HCT116 (cell line): Measurements from ENCODE around the gene PTOV1. TPM values are rescaled to one million over a fixed set of nuclear protein-coding genes. Genes with fewer than 3 reads are reported as not detected.

ENCODE experiments used
- ATAC-seq: fragments of 200-7000 bp; cut with Tn5 transposase; 2 replicates; pipeline ENCODE4 v1.9.1; 2020; ENCODE audit warnings: mild to moderate bottlenecking, moderate library complexity
- BruUV-seq: library from RNA; stranded (reverse); fragments of 400-500 nt; replicated peaks from 2 replicates; lab custom pipeline; 2021; lab: Mats Ljungman, UMichigan
- CTCF ChIA-PET: fragments of 300-600 bp; sonication (Branson Sonifier 250); formaldehyde crosslinking; loops from one replicate; lab custom pipeline; 2021; ENCODE audit warnings: antibody characterized with exemption; lab: Charles Lee
- POLR2A ChIA-PET: fragments of 300-600, 350-600 bp; sonication (Branson Sonifier 250); formaldehyde crosslinking; loops from one replicate; lab custom pipeline; 2021; ENCODE audit warnings: antibody characterized with exemption; lab: Charles Lee
- RAD21 ChIA-PET, 2 experiments: fragments of 300-600 bp; sonication (Branson Sonifier 250); formaldehyde crosslinking; loops; one replicate each; lab custom pipeline; 2023; ENCODE audit warnings: low total read pairs in 2 of 2; ENCODE audit not compliant: uncharacterized antibody in 2 of 2, unreplicated experiment in 2 of 2, low non-redundant PET in 1 of 2; lab: Charles Lee
- DNase-seq: peaks from one replicate; pipeline ENCODE4 v3.0.0-alpha.2; 2010; ENCODE audit warnings: low read depth, low spot score
- H2AFZ ChIP-seq: fragments of 200-600 bp; shearing (Covaris generic), sonication (generic); 2 replicates; pipeline ENCODE4 v1.6.1; 2017; ENCODE audit warnings: low read depth, mixed run types, mixed read lengths, antibody characterized with exemption, low read length; ENCODE audit not compliant: poor library complexity, severe bottlenecking
- H3K27ac ChIP-seq: 2 replicates; pipeline ENCODE4 v1.5.1; 2012; ENCODE audit warnings: low read depth, low read length
- H3K27me3 ChIP-seq: fragments of 200-600 bp; sonication (generic); 2 replicates; pipeline ENCODE4 v1.6.1; 2016; ENCODE audit warnings: mixed run types, low read length, mixed read lengths; ENCODE audit not compliant: insufficient read depth
- H3K36me3 ChIP-seq, 2 experiments: fragments of 200-500 bp in 1 of 2; fragments of 200-600 bp in 1 of 2; sonication (Bioruptor generic) in 1 of 2; sonication (generic) in 1 of 2; 2 replicates each; pipeline versions ENCODE4 v1.5.1 to v1.6.1; 2014 to 2016; ENCODE audit warnings: low read length in 2 of 2, inconsistent platforms in 1 of 2, mixed read lengths in 1 of 2, mixed run types in 1 of 2; ENCODE audit not compliant: insufficient read depth in 2 of 2, control insufficient read depth in 1 of 2
- H3K4me1 ChIP-seq, 2 experiments: fragments of 200-600 bp in 1 of 2; sonication (generic) in 1 of 2; 2 replicates each; pipeline versions ENCODE4 v1.5.1 to v1.6.1; 2012 to 2017; ENCODE audit warnings: low read length in 2 of 2, inconsistent platforms in 1 of 2, mild to moderate bottlenecking in 1 of 2, mixed read lengths in 1 of 2, mixed run types in 1 of 2, moderate library complexity in 1 of 2; ENCODE audit not compliant: insufficient read depth in 2 of 2, control insufficient read depth in 1 of 2
- H3K4me2 ChIP-seq: fragments of 200-600 bp; sonication (generic); 2 replicates; pipeline ENCODE4 v1.6.1; 2017; ENCODE audit warnings: mixed run types, low read length, mixed read lengths
- H3K4me3 ChIP-seq, 2 experiments: fragments of 200-600 bp in 1 of 2; sonication (generic) in 1 of 2; replicated peaks in 1 of 2; 2 replicates each; pipeline ENCODE4 v1.5.1; 2011 to 2016; ENCODE audit warnings: low read length in 2 of 2, control low read depth in 1 of 2, low read depth in 1 of 2, mild to moderate bottlenecking in 1 of 2, mixed read lengths in 1 of 2, mixed run types in 1 of 2
- H3K79me2 ChIP-seq: fragments of 200-600 bp; sonication (generic); 2 replicates; pipeline ENCODE4 v1.6.1; 2017; ENCODE audit warnings: mild to moderate bottlenecking, mixed run types, low read length, moderate library complexity, mixed read lengths; ENCODE audit not compliant: insufficient read depth
- H3K9ac ChIP-seq: fragments of 200-600 bp; sonication (generic); 2 replicates; pipeline ENCODE4 v1.6.1; 2016; ENCODE audit warnings: low read length, mixed read lengths
- H3K9me2 ChIP-seq: fragments of 200-600 bp; sonication (generic), shearing (Covaris generic); 2 replicates; pipeline ENCODE4 v1.6.1; 2017; ENCODE audit warnings: mixed run types, mild to moderate bottlenecking, moderate library complexity; ENCODE audit not compliant: insufficient read depth
- H3K9me3 ChIP-seq, 2 experiments: fragments of 200-500 bp in 1 of 2; fragments of 200-600 bp in 1 of 2; sonication (Bioruptor generic) in 1 of 2; sonication (generic) in 1 of 2; 2 replicates each; pipeline ENCODE4 v1.6.1; 2014 to 2017; ENCODE audit warnings: low read length in 2 of 2, mixed read lengths in 2 of 2, inconsistent platforms in 1 of 2, low read depth in 1 of 2, mild to moderate bottlenecking in 1 of 2, mixed run types in 1 of 2, moderate library complexity in 1 of 2; ENCODE audit not compliant: control insufficient read depth in 1 of 2, insufficient read depth in 1 of 2
- H4K20me1 ChIP-seq: fragments of 200-600 bp; sonication (generic), shearing (Covaris generic); 2 replicates; pipeline ENCODE4 v1.6.1; 2017; ENCODE audit warnings: mixed run types, mild to moderate bottlenecking, moderate library complexity; ENCODE audit not compliant: insufficient read depth
- ATF3 ChIP-seq: IDR thresholded peaks from 2 replicates; pipeline ENCODE4 v1.6.1; 2012
- CEBPB ChIP-seq: IDR thresholded peaks from 2 replicates; pipeline ENCODE4 v1.6.1; 2012; ENCODE audit warnings: low read depth
- EGR1 ChIP-seq: IDR thresholded peaks from 2 replicates; pipeline ENCODE4 v1.6.1; 2012; ENCODE audit warnings: low read depth
- ELF1 ChIP-seq: IDR thresholded peaks from 2 replicates; pipeline ENCODE4 v1.6.1; 2012; ENCODE audit warnings: low read depth, borderline replicate concordance
- EZH2phosphoT487 ChIP-seq: fragments of 200-600 bp; IDR thresholded peaks from 2 replicates; pipeline ENCODE4 v1.6.1; 2018; ENCODE audit warnings: antibody characterized with exemption, borderline replicate concordance
- FOSL1 ChIP-seq: IDR thresholded peaks from 2 replicates; pipeline ENCODE4 v1.6.1; 2012; ENCODE audit warnings: low read depth
- JUND ChIP-seq: IDR thresholded peaks from 2 replicates; pipeline ENCODE4 v1.6.1; 2012
- POLR2A ChIP-seq: IDR thresholded peaks from 2 replicates; pipeline ENCODE4 v1.7.0; 2011; ENCODE audit warnings: borderline replicate concordance; ENCODE audit not compliant: insufficient read depth, insufficient read length; ENCODE audit errors: extremely low read depth
- POLR2AphosphoS5 ChIP-seq: IDR thresholded peaks from 2 replicates; pipeline ENCODE4 v1.6.1; 2011; ENCODE audit warnings: mild to moderate bottlenecking, low read depth, low read length, moderate library complexity
- RAD21 ChIP-seq: IDR thresholded peaks from 2 replicates; pipeline ENCODE4 v1.6.1; 2012; ENCODE audit warnings: low read depth, mild to moderate bottlenecking
- REST ChIP-seq: IDR thresholded peaks from 2 replicates; pipeline ENCODE4 v1.6.1; 2012; ENCODE audit warnings: low read depth
- SRF ChIP-seq: IDR thresholded peaks from 2 replicates; pipeline ENCODE4 v1.6.1; 2012; ENCODE audit warnings: low read depth
- YY1 ChIP-seq: IDR thresholded peaks from 2 replicates; pipeline ENCODE4 v1.6.1; 2011; ENCODE audit warnings: low read length, low read depth, moderate library complexity, mild to moderate bottlenecking; ENCODE audit not compliant: insufficient replicate concordance; ENCODE audit errors: extremely low read depth
- ZFX ChIP-seq: fragments of 450-650 bp; IDR thresholded peaks from 2 replicates; pipeline ENCODE4 v1.6.1; 2017
- intact Hi-C: fragments of 100-400 bp; cut with micrococcal nuclease; formaldehyde crosslinking; loops from 2 replicates; pipeline ENCODE4 v1.10.0; 2022
- total RNA-seq: library from RNA; stranded (reverse); gene quantifications from one replicate; pipeline ENCODE4 v1.2.1, GENCODE V29; 2021; ENCODE audit not compliant: unreplicated experiment

The PTOV1 gene
- total RNA-seq, 1 experiment from 2014 or later = 236 TPM

- no peak overlapping the region for H3K4me3 ChIP-seq
- ChIA-PET CTCF (no interaction called here), POLR2A (no interaction called here), RAD21 (no interaction called here)
- no peak overlapping the region for H3K4me2 ChIP-seq
- H3K36me3 ChIP-seq = peaks cover 12 to 18% of the 10 kb centered on the region in 2 experiments
- TF ChIP-seq YY1 = no peak
- no peak for TF ChIP-seq FOSL1
- TF ChIP-seq RAD21 = no peak
- no peak for TF ChIP-seq ELF1
- TF ChIP-seq CEBPB = no peak
- TF ChIP-seq ZFX = no peak
- no peak for TF ChIP-seq EGR1
- TF ChIP-seq POLR2AphosphoS5 = no peak
- TF ChIP-seq, all 23 proteins: peak for 0
- Histone ChIP-seq H3K9me3 (peaks cover 0 to 6% of the 10 kb centered on the region in 2 experiments; a peak in 1 of 4 replicates), H3K27ac (no peak overlapping the region), H2AFZ (no peak overlapping the region), H3K27me3 (no peaks in the 10 kb centered on the region), H3K9ac (no peak overlapping the region), H3K79me2 (peaks cover 16% of the 10 kb centered on the region), H4K20me1 (no peaks in the 10 kb centered on the region), H3K9me2 (no peaks in the 10 kb centered on the region), H3K4me1 (peaks cover 10 to 28% of the 10 kb centered on the region in 2 experiments)
- ATAC-seq (no peak), DNase-seq (no peak)
- intact Hi-C loops = no loop called here
- BruUV-seq = no TSS peak
Observed at GRCh38 chr19:49880162-49880869, 29.4 kb downstream of the PTOV1 start.

DNA sequence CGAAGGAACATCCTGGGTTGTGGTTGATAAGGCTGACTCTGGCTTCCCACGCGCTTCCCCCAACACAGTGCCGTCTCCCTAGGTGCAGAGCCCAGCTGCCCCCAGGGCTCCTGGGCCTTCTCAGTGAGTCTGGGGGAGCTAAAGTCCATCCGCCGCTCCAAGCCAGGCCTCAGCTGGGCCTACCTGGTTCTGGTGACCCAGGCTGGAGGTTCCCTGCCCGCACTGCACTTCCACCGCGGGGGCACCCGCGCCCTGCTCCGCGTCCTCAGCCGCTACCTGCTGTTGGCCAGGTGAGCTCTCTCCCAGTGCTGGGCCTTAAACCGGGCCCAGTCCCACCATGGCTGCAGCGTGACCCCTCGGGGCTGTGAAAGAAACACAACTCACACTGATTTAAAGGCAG lies 30.2 kb downstream of the PTOV1 start:
- Histone ChIP-seq H3K36me3 (peaks cover 12 to 18% of the 10 kb centered on the region in 2 experiments), H3K9ac (no peak overlapping the region), H3K27ac (no peak overlapping the region), H3K79me2 (peaks cover 9% of the 10 kb centered on the region; the same call in 1 of the 2 replicates), H3K9me2 (no peaks in the 10 kb centered on the region), H2AFZ (no peak overlapping the region), H3K4me3 (no peak overlapping the region), H3K27me3 (no peaks in the 10 kb centered on the region), H4K20me1 (no peaks in the 10 kb centered on the region), H3K4me2 (no peak overlapping the region), H3K4me1 (peaks cover 9 to 23% of the 10 kb centered on the region in 2 experiments), H3K9me3 (peaks cover 0 to 6% of the 10 kb centered on the region in 2 experiments; a peak in 1 of 4 replicates)
- RAD21 ChIA-PET = no interaction called here
- CTCF ChIA-PET = no interaction called here
- POLR2A ChIA-PET = no interaction called here
- TF ChIP-seq JUND (no peak), POLR2A (no peak), ZFX (no peak), SRF (no peak), REST (no peak), EZH2phosphoT487 (no peak), ATF3 (no peak), EGR1 (no peak)
- intact Hi-C loops = no loop called here
- ATAC-seq = no peak
- BruUV-seq = no TSS peak
- no peak for DNase-seq
